ENCODE data around the gene TRDN. TPM values are rescaled to one million over a fixed set of nuclear protein-coding genes. Genes with fewer than 3 reads are reported as not detected.

The TRDN gene
- total RNA-seq, 1 experiment from 2014 or later: 39.8 TPM

GRCh38 chr6:123507582-123507981 is 129.2 kb downstream of the TRDN start:
- H3K27ac Mint-ChIP-seq: no peak overlapping the region
- POLR2A ChIA-PET: no interaction called here
- no peaks in the 10 kb centered on the region for H3K9me3 Mint-ChIP-seq
- CTCF ChIA-PET: no interaction called here
- peaks cover 8% of the 10 kb centered on the region for H3K36me3 Mint-ChIP-seq
- H3K4me3 Mint-ChIP-seq: no peak overlapping the region
- peaks cover 4% of the 10 kb centered on the region; the same call in 1 of the 2 replicates for H3K4me1 Mint-ChIP-seq
- ATAC-seq (no peak), DNase-seq (ENCODE audit: low spot score) (no peak)
- no peak for TF ChIP-seq AR (CRISPR knock-in tag; IDR thresholded peaks at IDR 0.05)
- no peak for TF ChIP-seq GTF2I (CRISPR knock-in tag; conservative IDR thresholded peaks at IDR 0.05)
- no peak for TF ChIP-seq AFF4 (CRISPR knock-in tag; IDR thresholded peaks at IDR 0.05; ENCODE audit: borderline replicate concordance)
- no peak for TF ChIP-seq PREB (CRISPR knock-in tag; IDR thresholded peaks at IDR 0.05; ENCODE audit: borderline replicate concordance)
- TF ChIP-seq TEAD1 (CRISPR knock-in tag; IDR thresholded peaks at IDR 0.05): no peak
- TF ChIP-seq RORB (CRISPR knock-in tag; IDR thresholded peaks at IDR 0.05): no peak
- TF ChIP-seq JUN (CRISPR knock-in tag; IDR thresholded peaks at IDR 0.05): no peak
- no peak for TF ChIP-seq ZNF263 (CRISPR knock-in tag; IDR thresholded peaks at IDR 0.05; ENCODE audit: low read depth)
- no peak for TF ChIP-seq MAX (CRISPR knock-in tag; IDR thresholded peaks at IDR 0.05)
- TF ChIP-seq MYBL2 (CRISPR knock-in tag; IDR thresholded peaks at IDR 0.05): no peak
- no peak for TF ChIP-seq IRF2 (CRISPR knock-in tag; IDR thresholded peaks at IDR 0.05; ENCODE audit: borderline replicate concordance, low read depth)
- no peak for TF ChIP-seq ZNF396 (CRISPR knock-in tag; IDR thresholded peaks at IDR 0.05; ENCODE audit: borderline replicate concordance)
- no peak for TF ChIP-seq ZNF423 (CRISPR knock-in tag; IDR thresholded peaks at IDR 0.05)
- TF ChIP-seq ERG (CRISPR knock-in tag; IDR thresholded peaks at IDR 0.05): no peak
- no peak for TF ChIP-seq FOXP4 (CRISPR knock-in tag; IDR thresholded peaks at IDR 0.05)
- TF ChIP-seq CREM (CRISPR knock-in tag; IDR thresholded peaks at IDR 0.05): no peak
- TF ChIP-seq CTCF (IDR thresholded peaks at IDR 0.05): no peak
- no peak for TF ChIP-seq PRRX2 (CRISPR knock-in tag; IDR thresholded peaks at IDR 0.05)
- TF ChIP-seq FOXJ3 (CRISPR knock-in tag; IDR thresholded peaks at IDR 0.05; ENCODE audit: borderline replicate concordance): no peak
- H3K27me3 Mint-ChIP-seq (ENCODE audit: low read depth): no peaks in the 10 kb centered on the region
